Smooth muscle cell (in vitro differentiated cells): ENCODE results near the gene LASP1. TPM values are rescaled to one million over a fixed set of nuclear protein-coding genes. Genes with fewer than 3 reads are reported as not detected.
A peak's percentile ranks its signal among the peaks of the same experiment; 100 is the strongest.

ENCODE experiments used
- DNase-seq: peaks from one replicate; lab custom pipeline; 2025; ENCODE audit not compliant: unreplicated experiment; lab: John Stamatoyannopoulos, UW
- H2AFZ ChIP-seq: fragments of 200-600 bp; sonication (generic); 2 replicates; pipeline ENCODE4 v1.6.0; 2016; ENCODE audit warnings: antibody characterized with exemption, low read depth, mild to moderate bottlenecking
- H3F3A ChIP-seq: fragments of 200-600 bp; sonication (generic); 2 replicates; pipeline ENCODE4 v1.6.0; 2017; ENCODE audit warnings: antibody characterized with exemption, low read depth
- H3K27ac ChIP-seq: fragments of 200-600 bp; sonication (generic); 2 replicates; pipeline ENCODE4 v1.5.1; 2016; ENCODE audit warnings: low read depth, mild to moderate bottlenecking
- H3K27me3 ChIP-seq: fragments of 200-600 bp; sonication (generic); 2 replicates; pipeline ENCODE4 v1.6.1; 2016; ENCODE audit warnings: low read depth, mild to moderate bottlenecking
- H3K36me3 ChIP-seq: fragments of 200-600 bp; sonication (generic); 2 replicates; pipeline ENCODE4 v1.5.1; 2016; ENCODE audit warnings: low read depth
- H3K4me1 ChIP-seq: fragments of 200-600 bp; sonication (generic); 2 replicates; pipeline ENCODE4 v1.5.1; 2016; ENCODE audit warnings: low read depth
- H3K4me2 ChIP-seq: fragments of 200-600 bp; sonication (generic); 2 replicates; pipeline ENCODE4 v1.6.0; 2016; ENCODE audit warnings: mild to moderate bottlenecking
- H3K4me3 ChIP-seq: fragments of 200-600 bp; sonication (generic); 2 replicates; pipeline ENCODE4 v1.5.1; 2016; ENCODE audit warnings: mild to moderate bottlenecking
- H3K79me2 ChIP-seq: fragments of 200-600 bp; sonication (generic); 2 replicates; pipeline ENCODE4 v1.6.0; 2016; ENCODE audit warnings: low read depth, mild to moderate bottlenecking
- H3K9ac ChIP-seq: fragments of 200-600 bp; sonication (generic); 2 replicates; pipeline ENCODE4 v1.6.0; 2016; ENCODE audit warnings: low read depth
- H3K9me3 ChIP-seq: fragments of 200-600 bp; sonication (generic); replicated peaks from 2 replicates; pipeline ENCODE4 v1.5.1; 2016; ENCODE audit warnings: low read depth
- H4K20me1 ChIP-seq: fragments of 200-600 bp; sonication (generic); 2 replicates; pipeline ENCODE4 v1.6.0; 2016; ENCODE audit warnings: low read depth
- WGBS: methylation state at CpG from one replicate; pipeline ENCODE4 v1.1.7; 2016; ENCODE audit warnings: low lambda C conversion rate; 5-methylcytosine and 5-hydroxymethylcytosine counted together
- polyA plus RNA-seq: library from polyadenylated mRNA; unstranded; fragments of >200 nt; fragmentation: Nextera tagmentation; extraction: Ambion mirVana; gene quantifications from 2 replicates; pipeline ENCODE4 v1.2.1, GENCODE V29; 2016
- total RNA-seq: library from RNA; depleted of rRNA; stranded (reverse); fragments of >200 nt; gene quantifications from 2 replicates; pipeline ENCODE4 v1.2.3, GENCODE V29; 2014
- TF ChIP-seq, protein P1 (sequence below): fragments of 200-600 bp; sonication (generic); IDR thresholded peaks from 2 replicates; pipeline ENCODE4 v1.5.1; 2017; ENCODE audit warnings: borderline replicate concordance, mild to moderate bottlenecking, antibody characterized with exemption; ENCODE audit not compliant: insufficient read depth, poor library complexity, severe bottlenecking

Gene LASP1
- total and polyA plus RNA-seq, 2 experiments from 2014 or later: 130 to 133 TPM

DNA sequence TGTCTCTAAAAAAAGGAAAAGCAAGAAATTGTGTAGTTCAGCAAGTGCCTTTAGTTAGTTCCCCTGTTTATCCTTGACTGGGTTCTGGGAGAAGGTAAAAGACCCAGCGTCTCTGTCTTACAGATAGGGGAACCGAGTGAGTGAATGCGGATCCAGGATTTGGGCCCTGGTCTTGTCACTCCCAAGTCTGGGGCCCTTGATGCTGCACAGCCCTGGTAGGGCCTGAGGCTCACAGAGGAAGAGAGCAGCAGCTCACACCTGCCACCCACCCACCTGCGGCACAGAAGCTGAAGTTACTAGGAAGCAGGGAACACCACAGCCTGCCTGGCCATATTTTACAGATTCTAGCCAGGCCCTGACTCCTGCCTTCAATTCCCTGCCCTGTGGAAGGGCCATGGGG lies 22.2 kb downstream of the LASP1 start:
- no peaks in the 10 kb centered on the region for H3K9me3 ChIP-seq
- no peak overlapping the region for H2AFZ ChIP-seq
- H3K27me3 ChIP-seq: no peaks in the 10 kb centered on the region
- TF ChIP-seq, protein P1, sequence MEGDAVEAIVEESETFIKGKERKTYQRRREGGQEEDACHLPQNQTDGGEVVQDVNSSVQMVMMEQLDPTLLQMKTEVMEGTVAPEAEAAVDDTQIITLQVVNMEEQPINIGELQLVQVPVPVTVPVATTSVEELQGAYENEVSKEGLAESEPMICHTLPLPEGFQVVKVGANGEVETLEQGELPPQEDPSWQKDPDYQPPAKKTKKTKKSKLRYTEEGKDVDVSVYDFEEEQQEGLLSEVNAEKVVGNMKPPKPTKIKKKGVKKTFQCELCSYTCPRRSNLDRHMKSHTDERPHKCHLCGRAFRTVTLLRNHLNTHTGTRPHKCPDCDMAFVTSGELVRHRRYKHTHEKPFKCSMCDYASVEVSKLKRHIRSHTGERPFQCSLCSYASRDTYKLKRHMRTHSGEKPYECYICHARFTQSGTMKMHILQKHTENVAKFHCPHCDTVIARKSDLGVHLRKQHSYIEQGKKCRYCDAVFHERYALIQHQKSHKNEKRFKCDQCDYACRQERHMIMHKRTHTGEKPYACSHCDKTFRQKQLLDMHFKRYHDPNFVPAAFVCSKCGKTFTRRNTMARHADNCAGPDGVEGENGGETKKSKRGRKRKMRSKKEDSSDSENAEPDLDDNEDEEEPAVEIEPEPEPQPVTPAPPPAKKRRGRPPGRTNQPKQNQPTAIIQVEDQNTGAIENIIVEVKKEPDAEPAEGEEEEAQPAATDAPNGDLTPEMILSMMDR: no peak
- H3K4me3 ChIP-seq: no peak overlapping the region
- DNase-seq: no peak
- 97% methylated on average over 4 of the region's 4 CpGs for WGBS
- H3F3A ChIP-seq: peaks cover 32% of the 10 kb centered on the region
- H3K4me1 ChIP-seq: peaks cover 33% of the 10 kb centered on the region
- peaks cover 100% of the 10 kb centered on the region for H4K20me1 ChIP-seq
- H3K36me3 ChIP-seq: no peaks in the 10 kb centered on the region
- peaks cover 42% of the 10 kb centered on the region for H3K79me2 ChIP-seq
- H3K27ac ChIP-seq: no peak overlapping the region
- no peak overlapping the region for H3K4me2 ChIP-seq
- H3K9ac ChIP-seq: no peak overlapping the region

DNA sequence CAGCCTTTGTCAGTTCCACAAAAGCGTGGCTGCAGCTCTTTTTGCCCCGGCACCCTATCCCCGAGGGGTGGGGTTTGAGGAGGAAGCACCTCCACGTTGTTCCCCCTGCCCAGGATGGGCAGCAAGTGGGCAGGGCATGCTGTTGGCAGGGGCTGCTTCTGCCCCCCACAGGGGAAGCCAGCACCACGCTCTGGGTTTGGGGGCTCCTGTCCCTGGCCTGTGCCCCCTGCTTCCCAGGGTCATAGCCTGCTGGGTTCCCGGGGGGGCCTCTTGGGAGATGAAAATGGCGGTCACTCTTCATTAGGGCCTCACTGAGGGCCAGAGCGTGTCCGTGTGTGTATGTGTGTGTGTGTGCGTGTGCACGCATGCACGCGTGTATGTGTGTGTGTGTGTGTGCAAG lies 22.8 kb downstream of the LASP1 start:
- no peak overlapping the region for H3K9ac ChIP-seq
- 96% methylated on average over 13 of the region's 13 CpGs for whole genome bisulfite sequencing
- H3K27ac ChIP-seq: no peak overlapping the region
- H3K4me2 ChIP-seq: no peak overlapping the region
- H3K36me3 ChIP-seq: no peaks in the 10 kb centered on the region
- no peaks in the 10 kb centered on the region for H3K9me3 ChIP-seq
- no peak for DNase-seq
- no peak overlapping the region for H2AFZ ChIP-seq
- H4K20me1 ChIP-seq: peaks cover 100% of the 10 kb centered on the region
- peaks cover 34% of the 10 kb centered on the region for H3F3A ChIP-seq
- peaks cover 37% of the 10 kb centered on the region for H3K79me2 ChIP-seq
- TF ChIP-seq, protein P1: no peak
- H3K4me3 ChIP-seq: no peak overlapping the region
- H3K4me1 ChIP-seq: peaks cover 38% of the 10 kb centered on the region
- H3K27me3 ChIP-seq: no peaks in the 10 kb centered on the region

DNA sequence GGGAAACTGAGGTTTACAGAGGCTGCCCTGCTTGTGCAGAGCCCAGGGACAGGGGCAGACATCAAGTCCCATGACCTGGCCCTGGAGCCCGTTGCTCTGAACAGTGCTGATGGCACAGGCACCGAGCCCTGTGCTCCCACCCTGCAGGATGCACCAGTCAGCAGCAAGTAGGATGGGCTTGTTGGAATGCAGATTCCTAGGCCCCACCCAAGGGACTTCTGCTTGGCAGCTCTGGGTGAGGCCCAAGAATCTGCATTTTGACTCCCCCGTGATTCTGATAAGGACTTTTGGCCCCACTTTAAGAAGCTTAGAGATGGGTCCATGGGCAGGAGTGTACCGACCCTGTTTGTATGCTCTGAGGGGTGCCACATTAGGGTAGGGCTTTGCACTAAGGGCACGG lies 23.3 kb downstream of the LASP1 start:
- H3K4me1 ChIP-seq: peaks cover 40% of the 10 kb centered on the region
- peaks cover 38% of the 10 kb centered on the region for H3F3A ChIP-seq
- H3K4me3 ChIP-seq: no peak overlapping the region
- 56% methylated on average over 5 of the region's 5 CpGs for WGBS
- peaks cover 32% of the 10 kb centered on the region for H3K79me2 ChIP-seq
- TF ChIP-seq, protein P1: no peak
- H3K27me3 ChIP-seq: no peaks in the 10 kb centered on the region
- no peak for DNase-seq
- H3K36me3 ChIP-seq: no peaks in the 10 kb centered on the region
- no peak overlapping the region for H3K9ac ChIP-seq
- H3K27ac ChIP-seq: peak overlapping the region; percentile 68
- no peaks in the 10 kb centered on the region for H3K9me3 ChIP-seq
- H4K20me1 ChIP-seq: peaks cover 100% of the 10 kb centered on the region
- H3K4me2 ChIP-seq: peak overlapping the region; percentile 64
- no peak overlapping the region for H2AFZ ChIP-seq

DNA sequence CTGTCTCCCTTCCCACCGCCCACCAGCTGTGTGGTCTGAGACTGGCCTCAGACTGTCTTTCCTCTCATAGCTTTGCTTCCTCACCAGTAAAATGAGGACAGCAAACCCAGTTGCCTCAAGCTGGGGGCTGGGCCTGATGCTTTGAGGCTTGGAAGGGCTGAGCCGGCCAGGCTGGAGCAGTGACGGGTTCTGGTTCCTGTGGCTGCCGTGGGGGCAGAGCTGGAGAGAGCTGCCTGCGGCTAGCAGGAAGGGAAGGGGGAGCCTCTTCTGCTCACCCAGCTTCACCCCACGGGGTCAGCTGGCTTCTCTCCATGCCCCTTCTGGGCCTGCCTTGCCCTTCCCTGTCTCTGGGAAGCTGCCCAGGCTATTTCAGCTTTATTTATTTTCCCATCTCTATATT lies 23.7 kb downstream of the LASP1 start:
- H3K4me3 ChIP-seq: no peak overlapping the region
- H3K9ac ChIP-seq: no peak overlapping the region
- H2AFZ ChIP-seq: no peak overlapping the region
- peaks cover 43% of the 10 kb centered on the region for H3F3A ChIP-seq
- H3K4me1 ChIP-seq: peaks cover 40% of the 10 kb centered on the region
- WGBS: 30% methylated on average over 6 of the region's 6 CpGs
- no peaks in the 10 kb centered on the region for H3K9me3 ChIP-seq
- no peaks in the 10 kb centered on the region for H3K27me3 ChIP-seq
- H4K20me1 ChIP-seq: peaks cover 100% of the 10 kb centered on the region
- H3K27ac ChIP-seq: peak overlapping the region; percentile 68
- H3K36me3 ChIP-seq: no peaks in the 10 kb centered on the region
- peak overlapping the region; percentile 64 for H3K4me2 ChIP-seq
- no peak for DNase-seq
- H3K79me2 ChIP-seq: peaks cover 27% of the 10 kb centered on the region
- TF ChIP-seq, protein P1: no peak
